Measurements from ENCODE around the gene ZBTB33. TPM values are rescaled to one million over a fixed set of nuclear protein-coding genes. Genes with fewer than 3 reads are reported as not detected.

Gene ZBTB33
- total and polyA plus RNA-seq, 2 experiments from 2014 or later, result 3.9 to 14.0 TPM

GRCh38 chrX:120305531-120306141 is 55.0 kb downstream of the ZBTB33 start (continued):
- TF ChIP-seq ZNF462 (CRISPR knock-in tag; IDR thresholded peaks at IDR 0.05) (no peak), NANOG (IDR thresholded peaks at IDR 0.05; ENCODE audit: borderline replicate concordance) (no peak)

DNA sequence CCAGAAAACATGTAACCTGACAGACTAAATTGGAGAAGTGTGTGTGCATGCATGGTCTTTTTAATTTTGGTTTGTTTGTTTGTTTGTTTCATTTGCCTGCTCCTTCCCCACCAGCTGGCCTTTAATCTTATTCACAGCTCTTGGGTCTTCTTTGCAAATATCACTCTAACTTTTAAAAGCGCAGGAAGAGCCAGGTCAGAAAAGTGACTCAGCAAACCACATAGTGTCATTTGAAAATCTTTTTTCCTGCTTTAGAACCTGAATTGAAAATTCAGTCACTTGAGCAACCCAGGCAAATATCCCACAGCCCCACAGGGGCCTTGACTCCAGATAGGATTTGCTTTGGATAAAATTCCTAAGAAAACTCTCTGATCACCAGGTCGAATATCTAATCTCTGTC is 56.0 kb downstream of the ZBTB33 start:
- Histone ChIP-seq H3K27ac (ENCODE audit: low read depth) (no peak overlapping the region), H3K9me2 (ENCODE audit: insufficient read depth) (no peaks in the 10 kb centered on the region), H3K79me2 (replicated peaks; ENCODE audit: insufficient read depth) (no peaks in the 10 kb centered on the region), H3K27me3 (ENCODE audit: insufficient read depth) (peaks cover 96% of the 10 kb centered on the region), H3K4me3 (no peak overlapping the region), H3K4me2 (0 out of 2 replicates have a peak overlapping the region, but pooled peaks have one; percentile 38), H3K36me3 (ENCODE audit: insufficient read depth) (no peaks in the 10 kb centered on the region), H3K4me1 (ENCODE audit: insufficient read depth) (peaks cover 33% of the 10 kb centered on the region), H3F3A (replicated peaks; ENCODE audit: low read depth) (no peaks in the 10 kb centered on the region), H2AFZ (no peak overlapping the region), H4K20me1 (replicated peaks; ENCODE audit: insufficient read depth) (no peaks in the 10 kb centered on the region)
- DNase-seq (ENCODE audit: low spot score) (no peak), ATAC-seq (no peak)
- H3K27ac Mint-ChIP-seq, result no peak overlapping the region
- peaks cover 58% of the 10 kb centered on the region for H3K4me1 Mint-ChIP-seq
- no peak overlapping the region for H3K4me3 Mint-ChIP-seq
- H3K36me3 Mint-ChIP-seq (ENCODE audit: low read depth), result no peaks in the 10 kb centered on the region
- H3K27me3 Mint-ChIP-seq (ENCODE audit: insufficient read depth, low read depth, poor library complexity), result peaks cover 48% of the 10 kb centered on the region
- H3K9me3 Mint-ChIP-seq, result no peaks in the 10 kb centered on the region
- TF ChIP-seq NANOG (IDR thresholded peaks at IDR 0.05; ENCODE audit: borderline replicate concordance) (no peak), ZNF331 (CRISPR knock-in tag; IDR thresholded peaks at IDR 0.05; ENCODE audit: low read depth) (no peak), ZNF462 (CRISPR knock-in tag; IDR thresholded peaks at IDR 0.05) (no peak), EZH2 (IDR thresholded peaks at IDR 0.05; ENCODE audit: low read depth, unreplicated experiment) (no peak), STAT1 (IDR thresholded peaks at IDR 0.05; ENCODE audit: unreplicated experiment) (no peak), CREB1 (CRISPR knock-in tag; IDR thresholded peaks at IDR 0.05; ENCODE audit: low read depth) (no peak)
- TF ChIP-seq, protein P1, sequence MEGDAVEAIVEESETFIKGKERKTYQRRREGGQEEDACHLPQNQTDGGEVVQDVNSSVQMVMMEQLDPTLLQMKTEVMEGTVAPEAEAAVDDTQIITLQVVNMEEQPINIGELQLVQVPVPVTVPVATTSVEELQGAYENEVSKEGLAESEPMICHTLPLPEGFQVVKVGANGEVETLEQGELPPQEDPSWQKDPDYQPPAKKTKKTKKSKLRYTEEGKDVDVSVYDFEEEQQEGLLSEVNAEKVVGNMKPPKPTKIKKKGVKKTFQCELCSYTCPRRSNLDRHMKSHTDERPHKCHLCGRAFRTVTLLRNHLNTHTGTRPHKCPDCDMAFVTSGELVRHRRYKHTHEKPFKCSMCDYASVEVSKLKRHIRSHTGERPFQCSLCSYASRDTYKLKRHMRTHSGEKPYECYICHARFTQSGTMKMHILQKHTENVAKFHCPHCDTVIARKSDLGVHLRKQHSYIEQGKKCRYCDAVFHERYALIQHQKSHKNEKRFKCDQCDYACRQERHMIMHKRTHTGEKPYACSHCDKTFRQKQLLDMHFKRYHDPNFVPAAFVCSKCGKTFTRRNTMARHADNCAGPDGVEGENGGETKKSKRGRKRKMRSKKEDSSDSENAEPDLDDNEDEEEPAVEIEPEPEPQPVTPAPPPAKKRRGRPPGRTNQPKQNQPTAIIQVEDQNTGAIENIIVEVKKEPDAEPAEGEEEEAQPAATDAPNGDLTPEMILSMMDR (conservative IDR thresholded peaks at IDR 0.05; ENCODE audit: low read depth in 2 of 2), result no peak

Measured in GM23338 (cell line).